OCI-LY1 (cell line): Measurements from ENCODE around the gene TNFAIP6.

Experiments
- EZH2 ChIP-seq: fragments of 200-600 bp; sonication (generic), shearing (Covaris generic); IDR thresholded peaks from 2 replicates; pipeline ENCODE4 v1.8.0; 2017; ENCODE audit warnings: borderline replicate concordance, mixed run types, mild to moderate bottlenecking, antibody characterized with exemption, low read length, moderate library complexity, mixed read lengths
- TF ChIP-seq, protein P1 (sequence below): fragments of 200-600 bp; sonication (generic), shearing (Covaris generic); IDR thresholded peaks from 2 replicates; pipeline ENCODE4 v1.5.1; 2017; ENCODE audit warnings: mild to moderate bottlenecking, antibody characterized with exemption, low read length, moderate library complexity, mixed read lengths

DNA sequence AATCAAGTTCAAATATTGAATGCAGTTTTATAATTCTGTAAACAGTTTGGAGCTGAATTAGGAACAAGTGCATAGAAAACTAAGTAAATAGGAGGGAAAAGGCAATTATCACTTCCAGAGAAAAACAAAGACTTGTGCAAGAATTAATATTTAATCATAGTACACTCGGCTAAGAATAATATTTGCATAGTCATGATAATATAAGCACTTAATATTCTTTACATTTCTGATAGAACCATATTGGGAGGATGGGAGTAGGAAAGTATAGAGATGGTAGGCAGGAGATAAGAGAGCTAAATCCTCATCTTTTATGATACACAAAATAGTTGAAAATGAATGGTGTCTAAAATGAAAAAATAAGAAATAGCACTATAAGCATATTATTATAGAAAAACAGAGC, 27.4 kb upstream of the TNFAIP6 start:
- TF ChIP-seq, protein P1, sequence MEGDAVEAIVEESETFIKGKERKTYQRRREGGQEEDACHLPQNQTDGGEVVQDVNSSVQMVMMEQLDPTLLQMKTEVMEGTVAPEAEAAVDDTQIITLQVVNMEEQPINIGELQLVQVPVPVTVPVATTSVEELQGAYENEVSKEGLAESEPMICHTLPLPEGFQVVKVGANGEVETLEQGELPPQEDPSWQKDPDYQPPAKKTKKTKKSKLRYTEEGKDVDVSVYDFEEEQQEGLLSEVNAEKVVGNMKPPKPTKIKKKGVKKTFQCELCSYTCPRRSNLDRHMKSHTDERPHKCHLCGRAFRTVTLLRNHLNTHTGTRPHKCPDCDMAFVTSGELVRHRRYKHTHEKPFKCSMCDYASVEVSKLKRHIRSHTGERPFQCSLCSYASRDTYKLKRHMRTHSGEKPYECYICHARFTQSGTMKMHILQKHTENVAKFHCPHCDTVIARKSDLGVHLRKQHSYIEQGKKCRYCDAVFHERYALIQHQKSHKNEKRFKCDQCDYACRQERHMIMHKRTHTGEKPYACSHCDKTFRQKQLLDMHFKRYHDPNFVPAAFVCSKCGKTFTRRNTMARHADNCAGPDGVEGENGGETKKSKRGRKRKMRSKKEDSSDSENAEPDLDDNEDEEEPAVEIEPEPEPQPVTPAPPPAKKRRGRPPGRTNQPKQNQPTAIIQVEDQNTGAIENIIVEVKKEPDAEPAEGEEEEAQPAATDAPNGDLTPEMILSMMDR, result no peak
- TF ChIP-seq EZH2, result no peak
